ENCODE measurements around the gene CEP41.

The CEP41 gene

GRCh38 chr7:130417213-130417612 lies 23.6 kb downstream of the CEP41 start:
- no peak overlapping the region for H3K27ac ChIP-seq
- no peaks in the 10 kb centered on the region for H3K27me3 ChIP-seq (ENCODE audit: control insufficient read depth, insufficient read depth, low read length)
- no peaks in the 10 kb centered on the region for H3K79me2 ChIP-seq
- no peaks in the 10 kb centered on the region for H3K36me3 ChIP-seq (ENCODE audit: control insufficient read depth, insufficient read depth, low read length)
- H3K9me3 ChIP-seq (ENCODE audit: control insufficient read depth, low read length) = no peaks in the 10 kb centered on the region
- no peak overlapping the region for H3K4me3 ChIP-seq (ENCODE audit: low read depth, low read length)
- no peak overlapping the region for H2AFZ ChIP-seq
- no peaks in the 10 kb centered on the region for H3K4me1 ChIP-seq
- no peak for TF ChIP-seq CTCF (IDR thresholded peaks at IDR 0.05)
- no peak overlapping the region for H3K9ac ChIP-seq
- H3K4me2 ChIP-seq (ENCODE audit: low read length) = no peak overlapping the region

DNA sequence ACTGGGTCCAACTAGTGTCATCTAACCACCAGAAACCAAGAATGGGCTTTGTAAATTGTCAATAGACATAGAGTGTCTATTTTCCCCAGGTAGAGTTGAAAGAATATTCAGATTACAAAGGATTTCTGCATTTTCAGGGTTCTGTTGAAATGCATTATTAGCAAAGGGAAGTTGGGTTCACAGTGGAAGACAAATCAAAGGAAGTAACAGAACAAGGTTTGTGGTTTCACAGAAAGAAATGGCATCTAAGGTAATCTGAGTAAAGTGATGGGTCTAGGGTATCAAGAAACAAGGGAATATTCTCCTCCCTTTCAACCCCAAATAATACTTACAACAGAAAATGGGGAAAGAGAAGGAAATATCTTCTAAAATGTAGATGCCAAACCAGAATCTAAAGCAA lies 25.8 kb downstream of the CEP41 start:
- no peak overlapping the region for H3K4me2 ChIP-seq (ENCODE audit: low read length)

GRCh38 chr7:130413201-130413600 lies 27.6 kb downstream of the CEP41 start:
- no peaks in the 10 kb centered on the region for H3K9me3 ChIP-seq (ENCODE audit: control insufficient read depth, low read length)

More for the DNA sequence above, 25.8 kb downstream of the CEP41 start:
- H2AFZ ChIP-seq = no peak overlapping the region
- H3K27ac ChIP-seq = no peak overlapping the region
- H3K36me3 ChIP-seq (ENCODE audit: control insufficient read depth, insufficient read depth, low read length) = no peaks in the 10 kb centered on the region
- H3K4me3 ChIP-seq (ENCODE audit: low read depth, low read length) = no peak overlapping the region
- H3K9ac ChIP-seq = no peak overlapping the region
- no peaks in the 10 kb centered on the region for H3K9me3 ChIP-seq (ENCODE audit: control insufficient read depth, low read length)
- no peaks in the 10 kb centered on the region for H3K27me3 ChIP-seq (ENCODE audit: control insufficient read depth, insufficient read depth, low read length)
- no peak for TF ChIP-seq CTCF (IDR thresholded peaks at IDR 0.05)
- no peaks in the 10 kb centered on the region for H3K79me2 ChIP-seq
- no peaks in the 10 kb centered on the region for H3K4me1 ChIP-seq

GRCh38 chr7:130410868-130411541 lies 29.8 kb downstream of the CEP41 start:
- Histone ChIP-seq H3K79me2 (no peaks in the 10 kb centered on the region), H3K27me3 (ENCODE audit: control insufficient read depth, insufficient read depth, low read length) (no peaks in the 10 kb centered on the region), H3K4me1 (no peaks in the 10 kb centered on the region), H2AFZ (no peak overlapping the region), H3K36me3 (ENCODE audit: control insufficient read depth, insufficient read depth, low read length) (no peaks in the 10 kb centered on the region), H3K9me3 (ENCODE audit: control insufficient read depth, low read length) (no peaks in the 10 kb centered on the region), H3K27ac (no peak overlapping the region), H3K4me2 (ENCODE audit: low read length) (no peak overlapping the region), H3K9ac (no peak overlapping the region), H3K4me3 (ENCODE audit: low read depth, low read length) (no peak overlapping the region)
- TF ChIP-seq CTCF (IDR thresholded peaks at IDR 0.05) = no peak

More at GRCh38 chr7:130413201-130413600, 27.6 kb downstream of the CEP41 start:
- Histone ChIP-seq H2AFZ (no peak overlapping the region), H3K27me3 (ENCODE audit: control insufficient read depth, insufficient read depth, low read length) (no peaks in the 10 kb centered on the region), H3K9ac (no peak overlapping the region), H3K4me1 (no peaks in the 10 kb centered on the region), H3K4me3 (ENCODE audit: low read depth, low read length) (no peak overlapping the region), H3K36me3 (ENCODE audit: control insufficient read depth, insufficient read depth, low read length) (no peaks in the 10 kb centered on the region), H3K79me2 (no peaks in the 10 kb centered on the region), H3K27ac (no peak overlapping the region), H3K4me2 (ENCODE audit: low read length) (no peak overlapping the region)
- no peak for TF ChIP-seq CTCF (IDR thresholded peaks at IDR 0.05)

DNA sequence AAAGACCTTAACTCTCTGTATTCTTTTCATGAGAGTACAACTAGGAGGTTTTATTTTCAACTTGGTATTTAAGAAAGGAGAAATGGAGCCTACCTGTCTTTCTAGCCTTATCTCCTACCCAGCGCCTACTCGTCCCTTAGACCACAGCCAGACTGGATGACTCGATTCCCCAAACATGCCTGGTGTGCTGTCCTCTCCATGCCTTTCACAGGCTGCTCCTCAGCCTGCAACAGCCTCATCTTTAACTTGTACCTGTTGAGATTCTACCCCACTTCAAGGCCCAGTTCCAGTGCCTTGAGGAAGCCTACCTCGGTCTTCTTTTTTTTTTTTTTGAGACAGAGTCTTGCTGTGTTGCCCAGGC lies 31.1 kb downstream of the CEP41 start:
- Histone ChIP-seq H3K9ac (no peak overlapping the region), H3K27me3 (ENCODE audit: control insufficient read depth, insufficient read depth, low read length) (no peaks in the 10 kb centered on the region)

More for the DNA sequence above, 31.1 kb downstream of the CEP41 start:
- Histone ChIP-seq H3K9me3 (ENCODE audit: control insufficient read depth, low read length) (no peaks in the 10 kb centered on the region), H2AFZ (no peak overlapping the region), H3K4me3 (ENCODE audit: low read depth, low read length) (no peak overlapping the region), H3K79me2 (no peaks in the 10 kb centered on the region), H3K27ac (no peak overlapping the region), H3K36me3 (ENCODE audit: control insufficient read depth, insufficient read depth, low read length) (no peaks in the 10 kb centered on the region), H3K4me1 (no peaks in the 10 kb centered on the region), H3K4me2 (ENCODE audit: low read length) (no peak overlapping the region)
- no peak for TF ChIP-seq CTCF (IDR thresholded peaks at IDR 0.05)
